A673 (cell line): Measurements from ENCODE around the gene INCA1.

Source experiments
- CTCF ChIP-seq: fragments of 300-800, 200-600 bp; sonication (generic); conservative IDR thresholded peaks from 2 replicates; pipeline ENCODE4 v1.5.1; 2017; ENCODE audit warnings: low read depth, mild to moderate bottlenecking, antibody characterized with exemption, low read length, moderate library complexity, mixed read lengths
- EZH2 ChIP-seq: fragments of 200-600 bp; sonication (generic); IDR thresholded peaks from 2 replicates; pipeline ENCODE4 v1.6.1; 2017; ENCODE audit warnings: borderline replicate concordance, low read depth, mild to moderate bottlenecking, mixed read lengths, antibody characterized with exemption, low read length; ENCODE audit not compliant: poor library complexity, severe bottlenecking

GRCh38 chr17:4968486-4969046, 28.8 kb downstream of the INCA1 start:
- TF ChIP-seq CTCF (no peak), EZH2 (no peak)
